ENCODE results near the gene WDR73. TPM values are rescaled to one million over a fixed set of nuclear protein-coding genes. Genes with fewer than 3 reads are reported as not detected.
A peak's percentile ranks its signal among the peaks of the same experiment; 100 is the strongest.

WDR73 gene
- total RNA-seq, 1 donor from 2014 or later = 18.5 TPM

- no peaks in the 10 kb centered on the region for H3K36me3 ChIP-seq (ENCODE audit: control insufficient read depth, insufficient read depth, low read length)
- no peak for TF ChIP-seq CTCF (IDR thresholded peaks at IDR 0.05; ENCODE audit: insufficient read depth, low read length, poor library complexity, severe bottlenecking)
- peak overlapping the region; percentile 55 for H3K4me3 ChIP-seq (ENCODE audit: low read depth, low read length)
- DNase-seq (ENCODE audit: low read depth) = no peak
- H3K27me3 ChIP-seq (ENCODE audit: control insufficient read depth, insufficient read depth, low read length) = no peaks in the 10 kb centered on the region
These were observed 20.5 kb downstream of the WDR73 start for GRCh38 chr15:84633311-84634227.

- TF ChIP-seq CTCF (IDR thresholded peaks at IDR 0.05; ENCODE audit: insufficient read depth, low read length, poor library complexity, severe bottlenecking) = no peak
- H3K4me3 ChIP-seq (ENCODE audit: low read depth, low read length) = peak overlapping the region; percentile 41
- H3K36me3 ChIP-seq (ENCODE audit: control insufficient read depth, insufficient read depth, low read length) = no peaks in the 10 kb centered on the region
- no peaks in the 10 kb centered on the region for H3K27me3 ChIP-seq (ENCODE audit: control insufficient read depth, insufficient read depth, low read length)
- no peak for DNase-seq (ENCODE audit: low read depth)
These were observed 22.3 kb downstream of the WDR73 start for GRCh38 chr15:84631706-84632272.

GRCh38 chr15:84629033-84629432, 25.1 kb downstream of the WDR73 start:
- Histone ChIP-seq H3K36me3 (ENCODE audit: control insufficient read depth, insufficient read depth, low read length) (no peaks in the 10 kb centered on the region), H3K4me3 (ENCODE audit: low read depth, low read length) (no peak overlapping the region), H3K27me3 (ENCODE audit: control insufficient read depth, insufficient read depth, low read length) (no peaks in the 10 kb centered on the region)
- DNase-seq (ENCODE audit: low read depth) = no peak
- no peak for TF ChIP-seq CTCF (IDR thresholded peaks at IDR 0.05; ENCODE audit: insufficient read depth, low read length, poor library complexity, severe bottlenecking)

- no peak for DNase-seq (ENCODE audit: low read depth)
- no peak overlapping the region for H3K4me3 ChIP-seq (ENCODE audit: low read depth, low read length)
- no peaks in the 10 kb centered on the region for H3K27me3 ChIP-seq (ENCODE audit: control insufficient read depth, insufficient read depth, low read length)
- no peak for TF ChIP-seq CTCF (IDR thresholded peaks at IDR 0.05; ENCODE audit: insufficient read depth, low read length, poor library complexity, severe bottlenecking)
- peaks cover 5% of the 10 kb centered on the region for H3K36me3 ChIP-seq (ENCODE audit: control insufficient read depth, insufficient read depth, low read length)
These were observed 29.0 kb downstream of the WDR73 start for GRCh38 chr15:84625123-84625522.

GRCh38 chr15:84624359-84624758, 29.7 kb downstream of the WDR73 start:
- DNase-seq (ENCODE audit: low read depth) = no peak
- Histone ChIP-seq H3K27me3 (ENCODE audit: control insufficient read depth, insufficient read depth, low read length) (no peaks in the 10 kb centered on the region), H3K4me3 (ENCODE audit: low read depth, low read length) (no peak overlapping the region), H3K36me3 (ENCODE audit: control insufficient read depth, insufficient read depth, low read length) (peaks cover 5% of the 10 kb centered on the region)
- no peak for TF ChIP-seq CTCF (IDR thresholded peaks at IDR 0.05; ENCODE audit: insufficient read depth, low read length, poor library complexity, severe bottlenecking)
